NB4 (cell line): Measurements from ENCODE around the gene VPS54.
"Not testable (repeated sequence)": the region's sequence is repeated elsewhere in the genome, so short reads cannot be mapped to it uniquely, and the experiment has no call there.

ENCODE experiments used
- CTCF ChIP-seq: IDR thresholded peaks from one replicate; pipeline ENCODE4 v1.5.1; 2012; ENCODE audit warnings: low read depth, low read length
- POLR2A ChIP-seq: IDR thresholded peaks from 2 replicates; pipeline ENCODE4 v1.6.1; 2011; ENCODE audit warnings: mild to moderate bottlenecking; ENCODE audit not compliant: insufficient read length; ENCODE audit errors: extremely low read depth

DNA sequence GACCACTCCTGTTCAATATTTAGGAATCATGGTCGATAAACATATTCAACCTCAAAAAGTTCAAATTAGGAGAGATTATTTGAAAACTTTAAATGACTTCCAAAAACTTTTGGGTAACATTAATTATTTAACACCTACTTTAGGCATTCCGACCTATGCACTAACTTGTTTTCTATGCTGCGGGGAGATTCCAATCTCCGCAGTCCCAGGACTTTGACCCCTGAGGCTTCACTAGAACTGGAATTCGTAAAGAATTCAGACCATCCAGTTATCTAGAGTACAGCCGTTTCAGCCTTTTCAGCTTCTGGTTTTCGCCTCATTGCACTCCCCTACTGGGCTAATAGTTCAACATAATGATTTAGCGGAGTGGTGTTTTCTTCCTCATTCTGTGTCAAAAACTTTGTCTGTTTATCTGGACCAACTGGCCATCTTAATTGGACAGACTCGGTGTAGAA is 26.1 kb downstream of the VPS54 start:
- not testable (repeated sequence) for TF ChIP-seq CTCF, POLR2A
